K562 (cell line): ENCODE measurements around the gene DSCAM. TPM values are rescaled to one million over a fixed set of nuclear protein-coding genes. Genes with fewer than 3 reads are reported as not detected.

Source experiments
- ATAC-seq: fragments of 200-7000 bp; cut with Tn5 transposase; 3 replicates; pipeline ENCODE4 v1.9.1; 2020; ENCODE audit warnings: moderate library complexity
- BruUV-seq: library from RNA; stranded (reverse); fragments of 400-500 nt; replicated peaks from 2 replicates; lab custom pipeline; 2021; lab: Mats Ljungman, UMichigan
- CTCF ChIA-PET: fragments of 300-600 bp; formaldehyde crosslinking; extraction: SDS; loops from one replicate; lab custom pipeline; 2021; ENCODE audit warnings: low intra/inter-chr PET ratio; lab: Yijun Ruan, JAX
- POLR2A ChIA-PET: fragments of 300-600, 350-650 bp; sonication (Branson Sonifier 250); formaldehyde crosslinking; extraction: SDS; loops from one replicate; lab custom pipeline; 2021; ENCODE audit warnings: antibody characterized with exemption, inconsistent platforms; lab: Yijun Ruan, JAX
- DNase-seq, 4 experiments: peaks; one replicate each; pipeline versions ENCODE4 v3.0.0 to v3.0.0-alpha.2; 2011 to 2018; ENCODE audit warnings: low spot score in 3 of 4, mixed read lengths in 3 of 4; ENCODE audit errors: extremely low read depth in 1 of 4
- FAIRE-seq: peaks from 2 replicates; lab custom pipeline; 2011; peaks lifted over from hg19 to GRCh38; lab: Jason Lieb, UNC
- H2AFZ ChIP-seq: 2 replicates; pipeline ENCODE4 v1.6.0; 2011; ENCODE audit warnings: low read depth, low read length, control low read depth, inconsistent platforms
- H3K27ac ChIP-seq: fragments of 200-600 bp; 3 replicates; pipeline ENCODE4 v1.8.0; 2011; ENCODE audit warnings: low read depth, mild to moderate bottlenecking, control low read depth, inconsistent platforms, low read length, moderate library complexity, mixed read lengths; ENCODE audit errors: extremely low read depth
- H3K27me3 ChIP-seq, 2 experiments: fragments of 300-600 bp in 1 of 2; 2 replicates in 1 of 2; 3 replicates in 1 of 2; pipeline versions ENCODE4 v1.6.0 to v1.8.0; 2011; ENCODE audit warnings: inconsistent platforms in 2 of 2, low read length in 2 of 2, mild to moderate bottlenecking in 1 of 2, mixed read lengths in 1 of 2, moderate library complexity in 1 of 2; ENCODE audit not compliant: control insufficient read depth in 2 of 2, insufficient read depth in 2 of 2
- H3K36me3 ChIP-seq: fragments of 300-600 bp; 3 replicates; pipeline ENCODE4 v1.8.0; 2011; ENCODE audit warnings: mild to moderate bottlenecking, low read length, inconsistent platforms; ENCODE audit not compliant: control insufficient read depth, insufficient read depth
- H3K4me1 ChIP-seq, 2 experiments: fragments of 200-600 bp in 1 of 2; replicated peaks in 1 of 2; 2 replicates in 1 of 2; 3 replicates in 1 of 2; pipeline versions ENCODE4 v1.5.1 to v1.8.0; 2011; ENCODE audit warnings: inconsistent platforms in 2 of 2, low read length in 2 of 2, mild to moderate bottlenecking in 1 of 2, mixed read lengths in 1 of 2, moderate library complexity in 1 of 2; ENCODE audit not compliant: control insufficient read depth in 2 of 2, insufficient read depth in 2 of 2
- H3K4me2 ChIP-seq: 2 replicates; pipeline ENCODE4 v1.6.1; 2011; ENCODE audit warnings: low read length, control low read depth, inconsistent platforms, mixed read lengths; ENCODE audit not compliant: insufficient read depth
- H3K4me3 ChIP-seq: fragments of 200-600 bp; sonication (generic), shearing (Covaris generic); 2 replicates; pipeline ENCODE4 v1.5.1; 2016; ENCODE audit warnings: control low read depth, inconsistent platforms
- H3K79me2 ChIP-seq: fragments of 200-600 bp; 3 replicates; pipeline ENCODE4 v1.8.0; 2011; ENCODE audit warnings: low read length, inconsistent platforms; ENCODE audit not compliant: control insufficient read depth, insufficient read depth
- H3K9ac ChIP-seq, 2 experiments: 2 replicates each; pipeline versions ENCODE4 v1.6.0 to v1.6.1; 2011; ENCODE audit warnings: low read depth in 2 of 2, low read length in 2 of 2, control low read depth in 1 of 2, inconsistent platforms in 1 of 2, mild to moderate bottlenecking in 1 of 2, mixed read lengths in 1 of 2; ENCODE audit not compliant: insufficient read depth in 1 of 2
- H3K9me1 ChIP-seq: one replicate; pipeline ENCODE4 v1.6.0; 2011; ENCODE audit warnings: inconsistent platforms, mild to moderate bottlenecking, low read length, moderate library complexity; ENCODE audit not compliant: control insufficient read depth, insufficient read depth
- H3K9me3 ChIP-seq: replicated peaks from 2 replicates; pipeline ENCODE4 v1.5.1; 2011; ENCODE audit warnings: low read depth, low read length, inconsistent platforms; ENCODE audit not compliant: control insufficient read depth, insufficient read depth
- H4K20me1 ChIP-seq: replicated peaks from 2 replicates; pipeline ENCODE4 v1.6.1; 2011; ENCODE audit warnings: low read length, inconsistent platforms, mixed read lengths; ENCODE audit not compliant: control insufficient read depth, insufficient read depth
- CC2D1A ChIP-seq: fragments of 450-650 bp; IDR thresholded peaks from 2 replicates; pipeline ENCODE4 v1.6.1; 2017; ENCODE audit warnings: mild to moderate bottlenecking
- DMBX1 ChIP-seq: fragments of 250-450 bp; sonication (Bioruptor Pico); IDR thresholded peaks from 2 replicates; pipeline ENCODE4 v1.8.0; 2022; ENCODE audit warnings: inconsistent platforms, mild to moderate bottlenecking, moderate library complexity, borderline replicate concordance
- FOXP1 ChIP-seq: sonication (generic); formaldehyde crosslinking; IDR thresholded peaks from 2 replicates; pipeline ENCODE4 v1.8.0; 2022; ENCODE audit warnings: mild to moderate bottlenecking, missing genetic modification reagents
- GTF2E2 ChIP-seq: fragments of 200-800 bp; sonication (Bioruptor generic); IDR thresholded peaks from 2 replicates; pipeline ENCODE4 v1.6.1; 2016; ENCODE audit warnings: missing genetic modification characterization, missing compliant biosample characterization
- MCM5 ChIP-seq: fragments of 450-650 bp; IDR thresholded peaks from 2 replicates; pipeline ENCODE4 v1.6.1; 2016; ENCODE audit warnings: low read depth
- MIER1 ChIP-seq: fragments of 450-650 bp; IDR thresholded peaks from 2 replicates; pipeline ENCODE4 v1.6.1; 2016; ENCODE audit warnings: antibody characterized with exemption, mild to moderate bottlenecking, low read depth
- NKRF ChIP-seq: fragments of 450-650 bp; IDR thresholded peaks from 2 replicates; pipeline ENCODE4 v1.6.1; 2016; ENCODE audit warnings: borderline replicate concordance
- RBM15 ChIP-seq: fragments of 200-400 bp; formaldehyde crosslinking; IDR thresholded peaks from 2 replicates; pipeline ENCODE4 v1.6.1; 2018; ENCODE audit warnings: mild to moderate bottlenecking, low read length, moderate library complexity; ENCODE audit not compliant: insufficient read depth
- RHOXF2B ChIP-seq: fragments of 250-450 bp; sonication (Bioruptor Pico); conservative IDR thresholded peaks from 2 replicates; pipeline ENCODE4 v1.5.1; 2021
- VEZF1 ChIP-seq: fragments of 200-800 bp; sonication (Bioruptor generic); IDR thresholded peaks from 2 replicates; pipeline ENCODE4 v1.6.1; 2017; ENCODE audit warnings: missing genetic modification characterization, missing compliant biosample characterization
- XRCC3 ChIP-seq: fragments of 450-650 bp; IDR thresholded peaks from 2 replicates; pipeline ENCODE4 v1.6.1; 2017; ENCODE audit warnings: mild to moderate bottlenecking, moderate library complexity
- ZNF280B ChIP-seq: fragments of 250-450 bp; sonication (Bioruptor Pico); IDR thresholded peaks from 2 replicates; pipeline ENCODE4 v1.5.1; 2021; ENCODE audit warnings: mild to moderate bottlenecking
- ZNF316 ChIP-seq: fragments of 450-650 bp; IDR thresholded peaks from 2 replicates; pipeline ENCODE4 v1.6.1; 2016
- ZNF41 ChIP-seq: fragments of 250-450 bp; sonication (Bioruptor Pico); conservative IDR thresholded peaks from 2 replicates; pipeline ENCODE4 v1.4.0; 2020; ENCODE audit warnings: mild to moderate bottlenecking
- ZNF584 ChIP-seq: fragments of 200-800 bp; sonication (Bioruptor generic); IDR thresholded peaks from 2 replicates; pipeline ENCODE4 v1.6.1; 2016; ENCODE audit warnings: low read depth, mild to moderate bottlenecking, missing genetic modification characterization, missing compliant biosample characterization
- ZNF778 ChIP-seq: fragments of 450-650 bp; formaldehyde crosslinking; IDR thresholded peaks from 2 replicates; pipeline ENCODE4 v1.4.0; 2020; ENCODE audit warnings: mild to moderate bottlenecking, moderate library complexity
- ZNF830 ChIP-seq: fragments of 250-450 bp; sonication (Bioruptor Pico); IDR thresholded peaks from 2 replicates; pipeline ENCODE4 v1.5.0; 2021; ENCODE audit warnings: mild to moderate bottlenecking
- WGBS: fragments of 100-300 bp; shearing (Covaris generic); methylation state at CpG from one replicate; pipeline ENCODE4 v1.1.6; 2016; ENCODE audit warnings: low coverage, mixed read lengths; ENCODE audit not compliant: insufficient coverage; ENCODE audit errors: missing lambda C conversion rate; 5-methylcytosine and 5-hydroxymethylcytosine counted together
- in situ Hi-C: fragments of 300-500 bp; cut with MboI; formaldehyde crosslinking; loops from 4 replicates; pipeline ENCODE4 v1.15.0; 2018; ENCODE audit warnings: inconsistent platforms, mixed read lengths
- intact Hi-C: fragments of 100-400 bp; cut with micrococcal nuclease; formaldehyde crosslinking; loops from 2 replicates; pipeline ENCODE4 v1.14.2; 2022
- polyA plus RNA-seq, 8 experiments: library from polyadenylated mRNA; depleted of rRNA in 4 of 8; stranded (reverse) in 5 of 8; unstranded in 3 of 8; fragments of >200 nt; fragmentation: Nextera tagmentation in 2 of 8; fragmentation: Illumina TruSeq in 1 of 8; extraction: Ambion mirVana in 2 of 8; extraction: Trizol in 1 of 8; gene quantifications; 2 replicates each; pipeline versions ENCODE4 v1.2.1 to v1.2.3, GENCODE V29; 2011 to 2014; ENCODE audit warnings: inconsistent platforms in 1 of 8, missing spikeins in 1 of 8
- total RNA-seq, 7 experiments: library from RNA; depleted of rRNA in 6 of 7; stranded (reverse); fragments of >200 nt in 6 of 7; fragmentation: Illumina TruSeq in 2 of 7; extraction: Trizol in 2 of 7; gene quantifications; 2 replicates each; pipeline versions ENCODE4 v1.2.1 to v1.2.3, GENCODE V29; 2011 to 2021; ENCODE audit warnings: low replicate concordance in 1 of 7
- TF ChIP-seq, protein P1 (sequence below): sonication (generic); formaldehyde crosslinking; IDR thresholded peaks from 2 replicates; pipeline ENCODE4 v1.8.1; 2022; ENCODE audit warnings: missing genetic modification reagents

Gene DSCAM
- total and polyA plus RNA-seq, 9 of the 15 experiments (the other 6 are each of a cell fraction or from before 2014, with no cell fraction given): not detected

DNA sequence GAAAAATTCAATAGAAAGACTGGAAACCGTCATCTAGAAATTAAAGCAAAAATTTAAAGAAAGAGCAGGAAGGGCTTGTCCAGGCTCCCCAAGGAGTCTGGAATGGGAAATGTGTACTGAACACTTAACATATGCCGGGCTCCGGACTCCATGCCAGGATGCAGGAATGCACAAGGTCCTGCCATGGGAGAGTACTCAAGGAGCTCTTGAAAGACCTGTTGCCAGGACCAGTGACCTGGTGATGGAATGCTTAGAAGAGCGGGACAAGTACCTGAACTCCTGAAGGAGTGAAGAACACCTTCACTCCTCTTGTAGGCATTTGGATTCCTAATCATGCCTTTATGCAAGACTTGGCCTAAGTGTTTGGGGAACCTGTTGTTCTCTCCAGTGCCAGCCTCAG lies 16.9 kb upstream of the DSCAM start:
- H4K20me1 ChIP-seq: no peaks in the 10 kb centered on the region
- no peaks in the 10 kb centered on the region for H3K4me1 ChIP-seq
- no peak overlapping the region for H3K4me3 ChIP-seq
- WGBS: 0% methylated on average over 4 of the region's 4 CpGs
- H3K36me3 ChIP-seq: no peaks in the 10 kb centered on the region
- POLR2A ChIA-PET: no interaction called here
- H2AFZ ChIP-seq: no peak overlapping the region
- no peak overlapping the region for H3K27ac ChIP-seq
- H3K9ac ChIP-seq: no peak overlapping the region
- BruUV-seq: no TSS peak
- FAIRE-seq (no peak), DNase-seq (no peak), ATAC-seq (no peak)
- CTCF ChIA-PET: no interaction called here
- H3K4me2 ChIP-seq: no peak overlapping the region
- H3K79me2 ChIP-seq: no peaks in the 10 kb centered on the region
- no peaks in the 10 kb centered on the region for H3K27me3 ChIP-seq
- no peak for TF ChIP-seq DMBX1 (CRISPR knock-in tag)
- TF ChIP-seq VEZF1 (CRISPR knock-in tag): no peak
- no peak for TF ChIP-seq ZNF778 (CRISPR knock-in tag)
- no peak for TF ChIP-seq GTF2E2 (tag)
- no peak for TF ChIP-seq CC2D1A
- TF ChIP-seq XRCC3: no peak
- no peak for TF ChIP-seq ZNF316
- no peak for TF ChIP-seq ZNF830 (CRISPR knock-in tag)
- no peak for TF ChIP-seq RHOXF2B
- TF ChIP-seq ZNF280B (CRISPR knock-in tag): no peak
- TF ChIP-seq MIER1: no peak
- no peak for TF ChIP-seq ZNF41 (CRISPR knock-in tag)
- TF ChIP-seq FOXP1 (CRISPR knock-in tag): no peak
- no peak for TF ChIP-seq MCM5
- TF ChIP-seq, protein P1, sequence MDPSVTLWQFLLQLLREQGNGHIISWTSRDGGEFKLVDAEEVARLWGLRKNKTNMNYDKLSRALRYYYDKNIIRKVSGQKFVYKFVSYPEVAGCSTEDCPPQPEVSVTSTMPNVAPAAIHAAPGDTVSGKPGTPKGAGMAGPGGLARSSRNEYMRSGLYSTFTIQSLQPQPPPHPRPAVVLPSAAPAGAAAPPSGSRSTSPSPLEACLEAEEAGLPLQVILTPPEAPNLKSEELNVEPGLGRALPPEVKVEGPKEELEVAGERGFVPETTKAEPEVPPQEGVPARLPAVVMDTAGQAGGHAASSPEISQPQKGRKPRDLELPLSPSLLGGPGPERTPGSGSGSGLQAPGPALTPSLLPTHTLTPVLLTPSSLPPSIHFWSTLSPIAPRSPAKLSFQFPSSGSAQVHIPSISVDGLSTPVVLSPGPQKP (CRISPR knock-in tag): no peak
- TF ChIP-seq NKRF: no peak
- TF ChIP-seq RBM15: no peak
- no peak for TF ChIP-seq ZNF584
- TF ChIP-seq, all 486 proteins: peak for 0
- Histone ChIP-seq H3K9me1 (no peaks in the 10 kb centered on the region), H3K9me3 (peaks cover 3% of the 10 kb centered on the region; the same call in 1 of the 2 replicates)
- in situ Hi-C loops (no loop called here), intact Hi-C loops (no loop called here)
